Stimulated activated CD4-positive, alpha-beta T cell treated with anti-CD3 and anti-CD28 coated beads, Interleukin-4, amount 100 ng/mL, for 48 hours (primary cell): Measurements from ENCODE around the gene GP5.
A peak's percentile ranks its signal among the peaks of the same experiment; 100 is the strongest.

Experiments
- DNase-seq, 2 donors: peaks; one replicate each; pipeline ENCODE4 v3.0.0-alpha.2; 2020; ENCODE audit warnings: low read depth in 2 of 2

Gene GP5

DNA sequence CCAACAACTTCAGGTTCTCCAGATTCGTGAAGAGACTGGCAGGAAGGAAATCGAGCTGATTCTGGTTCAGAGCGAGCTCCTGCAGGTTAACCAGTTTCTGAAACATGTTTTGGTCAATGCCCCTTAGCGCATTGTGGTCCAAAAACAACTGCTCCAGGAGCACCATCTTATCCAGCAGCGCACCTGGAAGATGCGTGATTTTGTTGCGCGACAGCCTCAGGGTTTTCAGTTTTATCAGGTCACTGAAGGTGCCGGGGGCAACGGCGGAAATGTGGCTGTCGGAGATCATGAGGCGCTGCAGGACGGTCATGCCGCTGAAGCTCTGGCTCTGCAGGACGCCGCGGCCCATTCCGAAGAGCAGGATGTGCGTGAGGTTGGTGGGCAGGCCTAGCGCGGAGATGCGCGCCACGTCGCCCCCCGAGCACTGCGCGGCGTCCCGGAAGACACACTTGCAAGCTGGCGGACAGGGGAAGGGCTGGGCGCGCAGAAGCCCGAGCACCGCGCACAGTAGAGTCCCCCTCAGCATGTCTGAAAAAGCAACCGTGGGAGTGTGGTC lies 1.2 kb downstream of the GP5 start:
- DNase-seq = no peak

DNA sequence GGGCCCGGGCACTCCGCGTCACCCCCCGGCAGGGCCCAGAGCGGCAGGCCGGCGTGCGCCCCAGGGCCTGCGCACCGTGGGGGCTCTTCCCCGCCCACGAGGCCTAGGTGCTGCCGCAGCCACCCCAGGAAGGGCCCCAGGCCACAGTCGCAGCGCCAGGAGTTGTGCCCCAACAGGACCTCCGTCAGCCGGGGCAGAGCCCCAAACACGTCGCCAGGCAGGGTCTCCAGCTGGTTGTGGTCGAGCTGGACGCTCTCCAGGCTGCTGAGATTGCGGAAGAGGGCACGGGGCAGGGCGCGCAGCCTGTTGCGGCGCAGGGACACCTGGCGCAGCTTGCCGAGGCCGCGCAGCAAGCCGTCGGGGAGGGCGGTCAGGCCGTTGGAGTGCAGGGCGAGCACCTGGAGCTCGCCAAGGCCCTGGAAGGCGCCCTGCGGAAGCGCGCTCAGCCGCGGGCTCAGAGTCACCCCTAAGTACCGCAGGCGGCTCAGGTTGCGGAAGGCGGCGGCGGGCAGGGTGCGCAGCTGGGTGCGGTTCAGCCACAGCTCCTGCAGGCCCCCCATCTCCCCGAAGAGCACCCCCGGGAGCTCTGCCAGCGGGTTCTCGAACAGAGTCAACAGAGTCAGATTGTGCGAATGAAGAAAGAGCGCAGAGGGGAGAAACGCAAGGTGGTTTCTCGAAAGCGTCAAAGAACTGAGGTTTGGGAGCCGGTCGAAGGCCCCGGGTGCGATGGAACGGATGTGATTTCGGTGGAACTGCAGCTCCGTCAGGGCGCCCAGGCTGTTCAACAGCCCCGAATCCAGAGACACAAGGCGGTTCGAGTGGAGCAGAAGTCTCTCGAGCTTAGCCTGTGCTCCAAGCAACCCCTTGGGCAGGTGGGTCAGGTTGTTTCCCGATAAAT lies 2.0 kb downstream of the GP5 start:
- DNase-seq = no peak

DNA sequence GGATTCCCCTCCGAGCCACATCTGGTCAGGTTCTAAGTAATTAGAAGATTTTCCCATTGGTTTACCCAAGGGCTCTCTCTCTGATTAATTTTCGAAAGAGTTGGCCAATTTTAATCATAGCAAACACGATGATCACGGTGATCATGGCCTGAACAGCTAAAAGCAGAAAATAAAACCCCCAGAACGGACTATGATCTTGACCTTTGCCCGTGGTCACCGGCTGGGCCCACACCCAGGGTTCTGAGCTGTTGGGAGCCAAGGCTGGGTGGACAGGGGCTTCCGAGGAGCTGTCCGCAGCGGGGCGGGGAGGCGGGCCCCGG lies 2.6 kb downstream of the GP5 start:
- DNase-seq = no peak

DNA sequence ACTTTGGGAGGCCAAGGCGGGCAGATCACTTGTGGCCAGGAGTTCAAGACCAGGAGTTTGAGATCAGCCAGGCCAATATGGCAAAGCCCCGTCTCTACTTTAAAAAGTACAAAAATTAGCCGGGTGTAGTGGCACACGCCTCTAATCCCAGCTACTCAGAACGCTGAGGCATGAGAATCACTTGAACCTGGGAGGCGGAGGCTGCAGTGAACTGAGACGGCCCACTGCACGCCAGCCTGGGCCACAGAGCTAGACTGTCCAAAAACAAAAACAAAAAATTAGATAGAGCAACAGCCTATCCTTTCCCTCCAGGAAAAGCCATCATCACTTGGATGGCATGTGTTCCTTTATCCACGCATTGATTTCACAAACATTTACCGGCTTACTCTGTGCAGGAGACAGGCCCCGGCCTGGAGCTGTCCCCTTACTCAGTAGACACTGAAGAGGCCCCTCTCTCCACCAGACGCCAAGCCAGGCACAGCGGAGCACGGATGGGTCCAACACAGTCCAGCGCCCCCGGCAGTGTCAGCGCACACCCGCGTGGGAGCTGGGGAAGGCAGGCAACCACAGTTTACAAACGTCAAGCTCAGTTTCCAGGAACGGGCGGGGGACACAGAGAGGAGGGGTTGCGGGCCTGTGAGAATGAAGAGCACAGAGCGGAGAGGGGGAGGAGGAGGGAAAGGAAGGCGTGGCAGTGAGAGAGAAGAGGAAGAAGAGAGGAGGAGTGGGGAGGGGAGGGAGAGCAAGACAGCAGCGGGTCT lies 3.1 kb downstream of the GP5 start:
- peak; percentile 32 to 37 for DNase-seq

DNA sequence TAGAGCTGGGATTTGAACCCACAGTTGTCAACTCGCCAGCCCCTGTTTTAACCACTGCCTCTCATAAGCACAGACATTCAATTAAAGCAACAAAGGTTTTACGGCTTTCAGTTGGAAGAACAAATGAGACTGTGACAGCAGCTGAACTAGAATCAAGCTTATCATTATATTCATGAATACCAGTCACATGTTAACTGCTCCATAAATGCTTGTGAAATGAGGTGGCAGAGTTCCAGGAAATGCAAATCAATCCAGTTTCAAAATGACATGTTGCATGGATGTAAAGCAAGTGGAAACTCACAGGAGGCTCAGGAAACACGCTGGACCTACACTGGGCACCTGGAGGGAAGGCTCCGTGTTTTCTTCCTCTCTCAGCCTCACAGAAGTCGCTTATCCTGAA lies 3.9 kb downstream of the GP5 start:
- DNase-seq = no peak

DNA sequence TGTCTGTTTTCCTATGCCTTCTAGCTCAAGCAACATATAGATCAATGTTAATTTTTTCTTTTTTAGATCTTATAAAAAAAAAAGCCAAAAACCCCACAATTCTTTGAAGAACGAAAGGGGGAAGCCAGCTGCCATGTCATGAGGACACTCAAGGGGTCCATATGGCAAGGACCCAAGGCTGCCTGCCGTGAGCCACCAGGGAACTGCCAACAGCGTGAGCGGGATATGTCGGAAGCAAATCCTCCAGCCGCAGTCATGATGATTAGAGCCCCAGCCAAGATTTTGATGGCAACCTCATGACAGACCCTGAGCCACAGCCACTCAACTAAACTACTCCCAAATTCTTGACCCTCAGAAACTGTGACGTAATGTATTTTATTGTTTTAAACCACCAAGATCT lies 6.5 kb downstream of the GP5 start:
- no peak for DNase-seq

DNA sequence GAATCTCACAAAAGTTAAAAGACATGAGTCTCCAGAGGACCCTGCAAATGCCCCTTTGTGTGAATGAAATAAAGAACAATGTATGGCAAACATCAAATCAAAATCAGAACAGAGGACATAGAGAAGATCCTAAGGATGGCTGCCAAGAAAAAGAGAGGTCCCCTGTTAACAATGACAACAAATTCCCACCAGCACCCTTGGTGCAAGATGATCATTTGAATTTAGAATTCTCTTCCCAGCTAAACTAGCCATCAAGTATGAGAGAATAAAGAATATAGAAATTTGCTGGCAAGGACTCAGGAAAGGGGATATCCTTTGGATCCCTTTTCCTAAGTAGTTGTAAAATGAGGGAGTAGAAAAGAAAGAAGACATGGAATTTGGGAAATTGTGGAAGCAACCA lies 8.2 kb downstream of the GP5 start:
- no peak for DNase-seq

DNA sequence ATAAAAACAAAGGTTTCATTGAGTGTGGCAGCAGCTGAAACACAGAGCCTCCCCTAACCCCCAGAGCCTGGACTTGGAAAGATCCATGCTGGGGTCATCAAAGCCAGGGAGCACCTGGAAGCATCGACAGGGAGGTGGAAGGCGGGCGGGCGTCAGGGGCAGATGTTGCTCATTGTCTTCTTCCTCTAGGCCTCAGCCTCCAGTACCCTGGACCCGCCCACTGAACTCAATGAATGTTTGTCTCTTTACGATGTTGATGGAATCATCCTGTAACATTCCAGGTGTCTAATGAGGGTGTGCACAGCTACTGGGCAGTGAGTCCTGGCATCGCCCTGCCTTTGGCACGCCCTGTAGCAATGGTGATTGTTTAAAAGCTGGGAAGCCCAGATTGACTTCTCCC lies 9.8 kb downstream of the GP5 start:
- no peak for DNase-seq

DNA sequence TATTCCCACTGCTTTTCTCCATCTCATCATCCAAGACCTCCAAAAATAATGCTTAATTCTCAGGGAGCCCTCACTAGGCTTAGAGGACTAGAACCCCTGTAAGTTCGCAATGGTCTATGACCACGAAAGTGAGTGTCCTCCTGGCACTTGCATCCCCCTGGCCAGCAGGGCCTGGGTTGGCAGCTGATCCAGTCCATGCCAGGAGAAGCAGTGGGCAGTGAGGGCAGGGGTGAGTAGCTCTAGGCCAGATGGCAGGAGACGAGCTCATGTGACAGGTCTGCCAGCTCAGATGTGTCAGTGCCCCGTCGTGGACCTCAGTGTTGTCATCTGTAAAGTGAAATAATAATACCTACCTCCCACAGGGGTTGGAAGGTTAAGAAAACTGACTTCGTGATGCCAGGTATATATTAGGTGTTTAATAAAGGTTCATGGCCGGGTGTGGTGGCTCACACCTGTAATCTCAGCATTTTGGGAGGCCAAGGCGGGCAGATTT lies 11.1 kb downstream of the GP5 start:
- no peak for DNase-seq

DNA sequence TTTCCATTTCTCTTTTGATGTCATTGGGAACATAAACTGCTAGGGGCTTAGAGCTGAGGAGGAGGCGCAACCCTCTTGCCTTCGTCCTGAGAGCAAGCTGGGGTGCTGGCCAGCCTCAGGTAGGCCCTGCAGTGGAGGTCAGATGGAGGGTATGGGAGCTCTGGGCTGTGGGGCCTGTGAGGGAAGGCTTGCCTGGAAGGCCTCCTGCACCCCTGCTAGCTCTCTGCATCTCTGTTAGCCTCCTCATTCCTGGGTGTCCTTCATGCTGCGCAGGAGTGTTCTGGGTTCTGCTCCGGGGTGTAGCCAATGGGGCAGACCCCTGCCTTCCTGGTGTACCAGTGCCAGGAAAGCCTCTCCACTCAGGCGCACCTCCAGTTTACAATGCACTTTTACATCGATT lies 11.8 kb downstream of the GP5 start:
- DNase-seq = no peak

DNA sequence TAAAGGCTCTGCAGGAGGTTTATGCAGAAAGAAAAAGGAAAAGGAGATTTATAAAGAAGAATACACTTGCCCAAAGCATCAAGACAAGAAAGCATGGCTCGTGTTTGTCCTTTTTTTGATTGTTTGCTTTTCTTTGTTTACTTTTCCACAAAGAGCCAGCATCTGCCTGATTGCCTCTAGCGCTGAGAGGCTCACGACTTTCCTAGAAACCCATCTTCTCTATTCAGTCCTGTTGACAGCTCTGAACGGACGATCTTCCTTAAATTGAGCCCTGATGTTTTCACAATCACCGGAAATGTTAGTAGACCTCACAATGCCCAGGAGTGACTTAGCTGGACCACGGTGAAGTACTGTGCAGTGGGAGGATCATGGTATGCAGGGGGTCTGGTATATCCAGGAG lies 12.4 kb downstream of the GP5 start:
- DNase-seq = no peak

DNA sequence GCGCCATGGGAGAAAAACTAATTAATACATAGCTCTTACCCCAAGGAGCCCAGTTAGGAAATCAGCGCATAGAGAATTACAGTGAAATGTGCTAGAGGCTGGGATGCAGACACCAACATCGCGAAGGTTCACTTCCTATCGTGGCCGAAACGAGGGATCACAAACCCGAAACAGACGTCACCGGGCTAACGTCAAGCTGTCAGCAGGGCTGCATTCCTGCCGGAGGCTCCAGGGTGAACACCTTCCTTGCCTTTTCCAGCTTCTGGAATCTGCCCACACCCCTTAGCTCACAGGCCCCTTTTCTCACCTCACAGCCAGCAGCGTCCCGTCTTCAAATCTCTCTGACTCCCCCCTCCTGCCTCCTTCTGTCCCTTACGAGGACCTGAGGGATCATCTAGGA lies 13.0 kb downstream of the GP5 start:
- DNase-seq = no peak

DNA sequence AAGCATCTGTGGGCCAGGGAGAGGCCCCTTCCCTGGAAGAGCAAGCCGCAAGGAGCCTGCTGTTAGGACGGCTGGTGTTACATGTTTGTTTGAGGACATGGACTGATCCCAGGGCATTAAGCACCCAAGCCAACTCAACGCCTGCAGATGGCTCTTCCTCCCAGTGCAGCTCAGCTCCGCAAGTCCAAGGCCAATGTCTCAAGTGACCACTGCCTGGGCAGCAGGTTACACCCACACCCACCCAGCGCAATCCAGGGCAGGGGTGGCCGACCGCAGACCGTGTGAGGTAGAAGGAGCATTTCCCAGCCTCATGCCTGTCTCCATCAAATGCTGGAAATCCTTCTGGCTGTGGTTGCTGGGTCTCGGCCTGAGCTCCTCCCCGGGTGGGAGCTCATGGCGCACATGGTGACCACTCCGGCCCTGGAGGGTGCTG lies 14.5 kb downstream of the GP5 start:
- DNase-seq = no peak

DNA sequence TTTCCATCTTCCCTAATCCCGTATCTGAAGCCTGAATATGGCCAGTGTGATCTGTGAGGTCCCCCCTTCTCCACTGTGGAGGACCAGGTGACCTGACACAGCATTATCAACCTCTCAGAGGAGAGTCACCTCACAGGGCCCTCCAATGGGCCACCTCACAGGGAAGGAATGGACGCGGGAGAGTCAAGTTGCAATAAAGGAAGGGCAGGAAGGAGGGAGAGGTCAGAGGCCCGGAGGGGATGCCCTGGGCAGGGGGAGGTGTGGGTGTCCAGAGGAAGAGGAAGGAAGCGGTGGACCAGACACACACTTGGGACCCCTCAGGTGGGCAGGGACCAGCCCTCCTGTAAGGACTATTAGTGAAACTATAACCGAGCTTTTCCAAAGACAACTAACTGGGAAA lies 14.9 kb downstream of the GP5 start:
- DNase-seq = no peak

DNA sequence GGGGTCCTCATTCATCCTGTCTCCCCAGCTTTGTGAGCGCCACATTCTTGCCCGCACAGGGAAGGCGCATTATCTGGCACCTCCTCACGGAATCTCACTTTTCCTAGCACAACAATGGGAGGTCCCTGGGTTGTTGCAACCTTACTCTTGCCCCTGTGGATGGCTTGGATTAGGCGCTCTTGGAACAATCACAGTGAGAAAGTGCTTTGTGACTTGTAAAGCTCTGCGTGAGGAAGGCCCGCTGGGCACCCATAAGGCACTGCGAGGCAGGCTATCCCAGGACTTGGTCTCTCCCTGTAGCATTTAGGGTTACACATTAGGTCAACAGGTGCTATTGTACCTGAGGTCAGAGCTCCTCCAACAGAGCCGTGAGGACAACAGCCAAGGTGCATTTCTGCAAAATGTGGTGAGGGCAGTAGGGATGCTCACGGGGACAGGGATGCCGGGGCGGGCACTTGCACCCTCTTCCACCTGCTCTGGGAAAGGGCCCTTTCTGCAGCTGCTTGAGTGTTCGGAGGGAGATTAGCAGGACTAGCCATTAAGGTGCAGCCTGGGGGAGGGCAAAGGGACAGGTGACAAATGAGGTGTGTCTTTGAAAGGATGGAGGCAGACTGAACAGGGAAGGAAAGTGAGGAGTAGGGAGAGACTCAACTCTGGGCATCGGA lies 15.7 kb downstream of the GP5 start:
- DNase-seq = no peak

DNA sequence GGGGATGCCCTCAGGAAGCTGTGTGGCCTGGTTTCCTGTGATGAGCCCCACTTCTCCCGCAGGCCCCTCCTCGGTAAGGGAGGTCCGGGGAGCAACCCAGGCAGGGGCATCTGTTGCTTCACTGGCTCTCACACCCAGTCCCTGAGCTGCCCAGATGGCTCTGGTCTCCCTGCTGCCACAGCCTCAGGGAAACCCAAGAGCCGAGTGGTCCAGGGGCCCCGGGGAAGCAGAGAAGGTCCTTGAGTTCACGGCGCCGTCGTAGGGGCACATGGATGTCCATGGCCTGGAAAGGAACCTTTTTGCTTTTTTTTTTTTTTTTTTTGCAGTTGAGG lies 16.2 kb downstream of the GP5 start:
- DNase-seq = no peak

DNA sequence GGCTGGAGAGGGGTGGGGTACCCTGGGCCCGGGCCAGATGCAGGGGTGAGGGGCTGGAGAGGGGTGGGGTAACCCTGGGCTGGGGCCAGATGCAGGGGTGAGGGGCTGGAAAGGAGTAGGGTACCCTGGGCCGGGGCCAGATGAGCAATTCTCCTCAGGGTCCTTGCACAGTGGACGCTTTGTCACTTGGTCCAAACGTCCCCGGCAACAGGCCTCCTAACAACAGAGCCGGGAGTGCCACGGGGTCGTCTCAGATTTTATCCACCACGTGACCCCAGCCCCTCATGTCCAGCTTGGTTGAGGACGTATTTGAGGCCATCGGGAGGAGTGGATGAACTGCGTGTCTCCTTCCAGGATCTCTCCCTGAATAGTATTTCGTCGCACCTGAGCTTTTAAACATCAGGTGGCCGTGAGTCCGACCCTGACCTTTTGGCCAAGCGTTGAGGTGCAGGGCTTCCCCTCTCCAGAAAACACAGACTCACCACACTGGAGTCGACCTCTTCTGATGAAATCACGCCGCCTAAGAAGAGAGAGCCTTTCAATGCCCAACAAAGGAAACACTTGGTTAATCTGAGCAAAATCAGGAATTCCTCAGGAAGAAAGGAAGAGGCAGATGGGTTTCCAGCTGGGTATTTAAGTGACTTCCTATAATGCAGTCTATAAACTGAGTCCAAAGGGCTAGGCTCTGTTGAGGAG lies 16.7 kb downstream of the GP5 start:
- DNase-seq = no peak

DNA sequence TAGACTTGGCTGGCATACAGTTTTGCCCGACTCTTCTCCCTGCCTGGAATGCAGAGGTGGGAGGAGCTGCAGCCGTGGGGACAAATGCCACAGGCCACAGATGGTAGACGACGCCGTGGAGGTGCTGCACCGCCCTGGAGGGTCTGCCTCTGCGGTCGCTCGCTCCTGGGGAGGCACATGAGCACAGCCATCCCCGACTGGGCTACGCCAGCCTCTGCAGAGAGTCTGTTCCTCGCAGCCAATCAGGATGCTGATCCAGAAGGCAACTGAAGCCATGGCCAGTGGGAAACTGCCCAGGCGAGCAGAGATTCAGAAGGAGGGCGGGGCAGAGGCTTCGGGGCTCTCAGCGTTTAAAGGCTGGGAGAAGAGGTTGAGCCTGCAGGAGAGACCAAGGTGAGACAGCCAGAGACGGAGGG lies 17.6 kb downstream of the GP5 start:
- DNase-seq = no peak

DNA sequence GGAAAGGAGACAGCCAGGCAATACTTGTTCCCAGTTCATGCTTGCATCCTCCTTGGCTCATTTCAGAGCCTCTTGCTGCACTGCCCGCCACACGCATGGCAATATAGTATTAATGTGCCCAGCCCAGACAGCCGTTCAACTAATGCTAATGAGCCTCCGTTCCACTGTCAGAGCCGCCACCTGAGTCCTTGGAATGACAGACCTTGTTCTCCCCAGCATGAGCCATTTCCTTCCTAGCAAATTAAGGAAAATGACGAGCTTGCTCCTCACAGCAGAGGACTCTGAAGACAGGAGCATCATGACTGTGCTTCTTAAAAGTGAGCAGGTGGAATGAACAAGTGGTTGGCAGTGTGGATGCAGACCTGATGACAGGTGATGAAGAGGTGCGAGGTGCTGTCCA lies 18.7 kb downstream of the GP5 start:
- DNase-seq = no peak

DNA sequence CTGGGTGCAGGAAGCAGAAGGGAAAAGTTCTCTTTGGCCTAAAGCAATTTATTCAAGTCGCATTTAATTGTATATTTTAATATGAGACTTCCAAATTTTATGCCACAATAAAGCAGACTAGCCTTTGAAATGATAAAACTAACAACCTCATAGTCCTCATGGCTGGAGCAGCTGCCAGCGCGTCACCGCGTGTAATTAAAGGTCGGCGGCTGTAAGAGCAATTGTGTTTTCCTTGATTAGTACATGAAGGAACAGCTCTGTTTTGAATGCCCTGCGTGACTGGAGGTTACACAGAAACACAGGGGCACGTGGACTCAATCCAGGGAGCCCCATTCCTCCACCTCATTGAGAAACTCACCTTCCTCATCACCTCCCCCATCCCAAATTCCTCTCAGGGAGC lies 19.4 kb downstream of the GP5 start:
- DNase-seq = no peak

DNA sequence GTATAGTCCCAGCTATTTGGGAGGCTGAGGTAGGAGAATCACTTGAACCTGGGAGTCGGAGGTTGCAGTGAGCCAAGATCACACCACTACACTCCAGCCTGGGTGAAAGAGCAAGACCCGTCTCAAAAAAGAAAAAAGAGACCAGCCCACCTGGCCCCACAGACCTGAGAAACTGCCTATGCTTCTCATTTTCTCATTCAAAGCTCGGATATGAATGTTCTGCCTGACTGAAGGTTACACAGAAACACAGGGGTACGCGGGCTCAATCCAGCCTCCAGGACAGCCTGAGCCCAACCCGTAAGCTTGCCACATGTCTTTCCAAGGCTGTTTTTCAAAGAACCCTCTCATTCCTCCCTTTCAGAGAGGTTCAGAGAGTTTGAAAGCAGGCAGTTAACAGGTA lies 19.8 kb downstream of the GP5 start:
- no peak for DNase-seq

DNA sequence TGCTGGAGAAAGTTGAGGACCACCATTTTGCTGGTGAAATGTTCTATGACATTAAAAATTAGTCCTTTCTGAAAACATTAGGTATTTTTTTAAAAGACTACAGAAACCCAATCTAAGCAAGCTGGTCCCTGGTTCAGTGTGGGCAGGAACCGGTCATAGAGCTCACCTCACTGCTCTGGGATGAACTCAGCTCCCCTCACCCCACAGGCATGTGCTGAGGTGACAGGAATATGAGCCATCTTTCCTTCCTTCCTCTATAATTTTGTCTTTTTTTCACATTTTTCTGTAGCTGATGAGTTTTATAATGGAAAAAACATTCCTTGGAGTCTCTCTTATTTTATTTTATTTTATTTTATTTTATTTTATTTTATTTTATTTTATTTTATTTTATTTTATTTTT lies 21.4 kb downstream of the GP5 start:
- DNase-seq = no peak
